CMK (cell line): ENCODE measurements around the gene C9orf78.
"Not testable (repeated sequence)": the region's sequence is repeated elsewhere in the genome, so short reads cannot be mapped to it uniquely, and the experiment has no call there.

ENCODE experiments used
- DNase-seq: peaks from one replicate; pipeline ENCODE4 v3.0.0-alpha.2; 2010; ENCODE audit warnings: low read depth

C9orf78 gene

DNA sequence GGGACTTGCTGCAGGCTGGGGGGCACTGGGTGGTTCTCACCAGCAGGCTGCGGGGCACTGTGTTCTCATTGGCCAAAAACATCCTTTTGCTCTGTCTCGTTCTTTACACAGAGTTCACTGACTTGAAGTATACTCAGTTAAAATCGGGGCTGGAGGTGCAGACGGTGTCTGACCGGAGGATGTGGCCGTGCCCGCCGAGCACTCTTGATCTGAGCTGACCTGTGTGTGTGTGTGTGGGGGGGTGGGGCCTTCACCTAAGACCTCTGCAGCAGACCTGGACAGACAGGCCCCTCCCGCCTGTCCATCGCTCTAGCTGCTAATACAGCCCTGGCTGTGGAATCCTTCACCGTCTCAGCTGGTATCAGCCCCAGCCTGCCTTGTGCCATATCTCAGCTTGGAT, 25.0 kb downstream of the C9orf78 start:
- no peak for DNase-seq

DNA sequence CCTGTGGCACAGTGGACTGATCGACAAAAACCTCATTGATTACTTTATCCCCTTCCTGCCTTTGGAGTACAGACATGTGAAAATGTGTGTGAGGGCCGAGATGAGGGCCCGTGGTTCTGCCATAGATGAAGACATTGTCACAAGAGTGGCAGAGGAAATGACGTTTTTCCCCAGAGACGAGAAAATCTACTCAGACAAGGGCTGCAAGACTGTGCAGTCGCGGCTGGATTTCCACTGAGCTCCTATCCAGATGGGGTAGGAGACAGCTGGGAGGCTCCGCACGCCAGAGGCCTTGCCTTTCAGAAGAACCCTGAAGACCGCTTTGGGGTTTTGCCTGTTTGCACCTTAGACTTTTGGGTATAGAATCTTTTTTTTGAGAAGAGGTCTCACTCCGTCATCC, 25.7 kb downstream of the C9orf78 start:
- DNase-seq: no peak

DNA sequence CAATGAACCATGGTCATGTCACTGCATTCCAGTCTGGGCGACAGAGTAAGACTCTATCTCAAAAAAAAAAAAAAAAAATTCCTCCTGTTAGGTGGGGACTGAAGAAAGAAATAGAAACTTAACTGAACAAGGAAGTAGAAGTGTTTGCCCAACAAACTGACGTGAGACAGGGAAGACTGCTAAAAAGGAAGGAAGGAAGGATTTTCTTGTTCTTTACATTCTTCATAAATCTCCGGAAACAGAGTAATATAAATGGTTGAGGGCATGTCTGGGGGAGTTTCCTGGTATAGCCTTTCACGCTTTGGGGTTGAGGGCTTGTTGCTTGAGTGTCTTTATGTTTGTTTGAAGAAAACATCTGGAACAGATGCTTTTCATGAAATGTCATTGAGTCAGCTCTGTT, 29.0 kb downstream of the C9orf78 start:
- DNase-seq: no peak

GRCh38 chr9:129803676-129804060, 31.4 kb downstream of the C9orf78 start:
- DNase-seq: no peak

GRCh38 chr9:129802833-129803675, 32.0 kb downstream of the C9orf78 start, which contains the start of gene TOR1B:
Gene TOR1B (plus strand): TSS chr9:129803184. CDS start chr9:129803213, 29 bp downstream.
- peak; percentile 86 for DNase-seq

- no peak for DNase-seq
Measured at GRCh38 chr9:129801504-129801903, 33.6 kb downstream of the C9orf78 start.

GRCh38 chr9:129798973-129799372, 36.1 kb downstream of the C9orf78 start:
- no peak for DNase-seq

GRCh38 chr9:129796029-129796428, 39.0 kb downstream of the C9orf78 start:
- DNase-seq: not testable (repeated sequence)

- DNase-seq: no peak
Measured at GRCh38 chr9:129794549-129794948, 40.5 kb downstream of the C9orf78 start.

GRCh38 chr9:129786481-129786880, 48.6 kb downstream of the C9orf78 start:
- no peak for DNase-seq

- no peak for DNase-seq
Measured at GRCh38 chr9:129785866-129786265, 49.2 kb downstream of the C9orf78 start.

DNA sequence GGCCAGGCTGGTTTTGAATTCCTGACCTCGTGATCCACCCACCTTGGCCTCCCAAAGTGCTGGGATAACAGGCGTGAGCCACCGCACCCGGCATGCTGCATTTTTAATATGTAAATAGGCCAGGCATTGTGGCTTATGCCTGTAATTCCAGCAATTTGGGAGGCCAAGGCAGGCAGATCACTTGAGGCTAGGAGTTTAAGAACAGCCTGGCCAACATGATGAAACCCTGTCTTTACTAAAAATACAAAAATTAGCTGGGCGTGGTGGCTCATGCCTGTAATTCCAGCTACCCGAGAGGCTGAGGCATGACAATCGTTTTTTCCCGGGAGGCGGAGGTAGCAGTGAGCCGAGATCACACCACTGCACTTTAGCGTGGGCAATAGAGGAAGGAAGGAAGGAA, 50.1 kb downstream of the C9orf78 start:
- not testable (repeated sequence) for DNase-seq

- peak; percentile 57 for DNase-seq
Measured at GRCh38 chr9:129783516-129784361, 51.3 kb downstream of the C9orf78 start.

- no peak for DNase-seq
Measured at GRCh38 chr9:129781981-129782380, 53.1 kb downstream of the C9orf78 start.

DNA sequence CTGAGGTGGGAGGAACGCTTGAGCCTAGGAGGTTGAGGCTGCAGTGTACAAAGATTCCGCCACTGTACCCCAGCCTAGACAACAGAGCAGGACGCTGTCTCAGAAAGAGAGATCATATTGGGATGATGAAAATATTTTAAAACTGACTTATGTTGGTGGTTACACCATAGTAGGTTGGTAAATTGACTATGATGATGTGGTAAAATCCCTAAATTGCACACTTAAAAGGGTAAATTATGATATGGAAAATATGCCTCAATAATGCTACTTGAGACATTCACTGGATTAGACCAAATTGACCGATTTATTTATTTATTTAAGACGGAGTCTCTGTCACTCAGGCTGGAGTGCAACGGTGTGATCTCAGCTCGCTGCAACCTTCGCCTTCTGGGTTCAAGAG, 53.9 kb downstream of the C9orf78 start:
- DNase-seq: no peak

DNA sequence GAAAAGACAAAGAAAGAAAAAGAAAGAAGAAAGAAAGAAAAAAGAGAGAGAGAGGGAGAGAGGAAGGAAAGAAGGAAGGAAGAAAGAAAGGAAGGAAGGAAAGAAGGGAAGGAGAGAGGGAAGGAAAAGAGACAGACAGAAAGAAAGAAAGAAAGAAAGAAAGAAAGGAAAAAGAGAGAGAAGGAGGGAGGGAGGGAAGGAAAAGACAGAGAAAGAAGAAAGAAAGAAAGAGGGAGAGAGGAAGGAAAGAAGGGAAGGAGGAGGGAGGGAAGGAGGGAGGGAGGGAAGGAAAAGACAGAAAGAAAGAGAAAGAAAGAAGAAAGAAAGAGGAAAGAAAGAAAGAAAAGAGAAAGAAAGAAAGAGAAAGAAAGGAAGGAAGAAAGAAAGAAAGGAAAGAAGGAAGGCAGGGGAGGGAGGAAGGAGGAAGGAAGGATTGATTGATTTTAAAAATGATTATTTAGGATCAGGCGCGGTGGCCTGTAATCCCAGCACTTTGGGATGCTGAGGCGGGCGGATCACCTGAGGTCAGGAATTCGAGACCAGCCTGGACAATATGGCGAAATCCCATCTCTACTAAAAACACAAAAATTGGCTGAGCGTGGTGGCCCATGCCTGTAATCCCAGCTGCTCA, 55.4 kb downstream of the C9orf78 start:
- no peak for DNase-seq

GRCh38 chr9:129778469-129778868, 56.6 kb downstream of the C9orf78 start:
- no peak for DNase-seq

DNA sequence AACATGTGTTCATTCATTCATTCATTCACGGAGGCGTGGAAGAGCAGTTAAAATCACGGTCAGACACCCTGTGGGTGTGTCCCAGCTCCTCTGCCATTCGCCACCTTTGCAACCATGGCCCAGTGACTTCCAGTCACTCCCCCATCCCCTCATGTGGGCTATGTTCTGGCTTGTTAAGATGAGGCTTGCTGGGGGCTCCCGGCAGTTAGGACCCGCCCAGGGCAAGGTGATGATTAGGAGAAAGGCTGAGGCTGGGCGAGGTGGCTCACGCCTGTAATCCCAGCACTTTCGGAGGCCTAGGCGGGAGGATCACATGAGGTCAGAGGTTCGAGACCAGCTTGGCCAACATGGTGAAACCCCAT, 57.3 kb downstream of the C9orf78 start:
- no peak for DNase-seq
